Ovary (tissue), 3 donors: ENCODE results near the gene LAMTOR4.

ENCODE experiments used
- CTCF ChIP-seq, 3 donors: fragments of 450-650 bp in 2 of 3; fragments of 200-600 bp in 1 of 3; IDR thresholded peaks; one replicate each; pipeline versions ENCODE4 v1.5.1 to v1.8.0; 2016 to 2022; ENCODE audit warnings: antibody characterized with exemption in 3 of 3, mild to moderate bottlenecking in 1 of 3
- EP300 ChIP-seq: sonication (generic); formaldehyde crosslinking; IDR thresholded peaks from one replicate; pipeline ENCODE4 v1.6.1; 2017; ENCODE audit warnings: antibody characterized with exemption
- POLR2A ChIP-seq: fragments of 450-650 bp; IDR thresholded peaks from one replicate; pipeline ENCODE4 v1.6.1; 2017; ENCODE audit warnings: antibody characterized with exemption, mild to moderate bottlenecking, moderate library complexity
- donor health status: DM: no; HTN: no; CAD: no.

GRCh38 chr7:100195222-100195621 lies 46.5 kb downstream of the LAMTOR4 start:
- no peak for TF ChIP-seq CTCF (IDR thresholded peaks at IDR 0.05)
- TF ChIP-seq POLR2A: no peak
- no peak for TF ChIP-seq EP300
